ENCODE measurements around the gene FAM149B1.

FAM149B1 gene

GRCh38 chr10:73205890-73206289 lies 38.0 kb downstream of the FAM149B1 start:
- TF ChIP-seq, protein P1, sequence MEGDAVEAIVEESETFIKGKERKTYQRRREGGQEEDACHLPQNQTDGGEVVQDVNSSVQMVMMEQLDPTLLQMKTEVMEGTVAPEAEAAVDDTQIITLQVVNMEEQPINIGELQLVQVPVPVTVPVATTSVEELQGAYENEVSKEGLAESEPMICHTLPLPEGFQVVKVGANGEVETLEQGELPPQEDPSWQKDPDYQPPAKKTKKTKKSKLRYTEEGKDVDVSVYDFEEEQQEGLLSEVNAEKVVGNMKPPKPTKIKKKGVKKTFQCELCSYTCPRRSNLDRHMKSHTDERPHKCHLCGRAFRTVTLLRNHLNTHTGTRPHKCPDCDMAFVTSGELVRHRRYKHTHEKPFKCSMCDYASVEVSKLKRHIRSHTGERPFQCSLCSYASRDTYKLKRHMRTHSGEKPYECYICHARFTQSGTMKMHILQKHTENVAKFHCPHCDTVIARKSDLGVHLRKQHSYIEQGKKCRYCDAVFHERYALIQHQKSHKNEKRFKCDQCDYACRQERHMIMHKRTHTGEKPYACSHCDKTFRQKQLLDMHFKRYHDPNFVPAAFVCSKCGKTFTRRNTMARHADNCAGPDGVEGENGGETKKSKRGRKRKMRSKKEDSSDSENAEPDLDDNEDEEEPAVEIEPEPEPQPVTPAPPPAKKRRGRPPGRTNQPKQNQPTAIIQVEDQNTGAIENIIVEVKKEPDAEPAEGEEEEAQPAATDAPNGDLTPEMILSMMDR (IDR thresholded peaks at IDR 0.05; ENCODE audit: low read depth, low read length): no peak
- no peak overlapping the region for H3K4me3 ChIP-seq (ENCODE audit: low read depth, low read length)

DNA sequence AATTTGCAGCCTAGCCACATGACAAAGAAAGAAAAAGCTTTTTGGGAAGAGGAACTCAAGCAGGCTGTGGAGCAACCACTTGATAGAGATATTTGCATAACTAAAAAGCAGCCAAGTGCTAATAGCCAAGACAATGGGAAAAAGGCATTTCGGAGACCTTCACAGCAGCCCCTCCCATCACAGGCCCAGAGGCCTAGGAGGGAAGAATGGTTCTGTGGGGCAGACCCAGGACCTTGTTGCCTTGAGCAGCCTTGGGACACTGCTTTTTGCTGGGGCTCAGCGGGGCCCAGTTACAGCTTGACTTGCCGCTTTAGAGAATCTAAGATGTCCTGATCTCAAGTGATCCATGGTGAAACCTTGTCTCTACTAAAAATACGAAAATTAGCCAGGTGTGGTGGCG lies 38.5 kb downstream of the FAM149B1 start:
- H3K4me3 ChIP-seq (ENCODE audit: low read depth, low read length): no peak overlapping the region
- TF ChIP-seq, protein P1 (IDR thresholded peaks at IDR 0.05; ENCODE audit: low read depth, low read length): no peak

- TF ChIP-seq, protein P1 (IDR thresholded peaks at IDR 0.05; ENCODE audit: low read depth, low read length): no peak
- no peak overlapping the region for H3K4me3 ChIP-seq (ENCODE audit: low read depth, low read length)
These were observed 40.0 kb downstream of the FAM149B1 start for GRCh38 chr10:73207883-73208282.

DNA sequence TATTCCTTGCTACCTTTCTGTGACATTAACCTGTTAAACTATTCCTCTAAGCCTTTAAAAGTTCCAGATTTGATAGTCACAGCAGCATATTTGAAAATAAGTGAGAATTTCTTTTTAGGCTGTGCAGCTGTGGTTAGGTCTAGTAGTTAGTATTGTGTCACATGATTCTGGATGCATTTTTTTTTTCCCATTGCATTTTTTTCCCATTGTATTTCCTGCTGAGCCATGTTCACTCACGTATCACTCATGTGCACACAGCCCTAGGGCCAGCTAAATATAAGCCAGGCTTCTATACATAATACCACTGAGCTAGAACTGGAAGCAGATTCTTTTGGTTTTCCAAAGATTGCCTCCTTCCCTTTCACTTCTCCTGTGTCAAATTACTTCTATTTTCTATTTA lies 41.8 kb downstream of the FAM149B1 start:
- no peak overlapping the region for H3K4me3 ChIP-seq (ENCODE audit: low read depth, low read length)
- TF ChIP-seq, protein P1 (IDR thresholded peaks at IDR 0.05; ENCODE audit: low read depth, low read length): no peak

DNA sequence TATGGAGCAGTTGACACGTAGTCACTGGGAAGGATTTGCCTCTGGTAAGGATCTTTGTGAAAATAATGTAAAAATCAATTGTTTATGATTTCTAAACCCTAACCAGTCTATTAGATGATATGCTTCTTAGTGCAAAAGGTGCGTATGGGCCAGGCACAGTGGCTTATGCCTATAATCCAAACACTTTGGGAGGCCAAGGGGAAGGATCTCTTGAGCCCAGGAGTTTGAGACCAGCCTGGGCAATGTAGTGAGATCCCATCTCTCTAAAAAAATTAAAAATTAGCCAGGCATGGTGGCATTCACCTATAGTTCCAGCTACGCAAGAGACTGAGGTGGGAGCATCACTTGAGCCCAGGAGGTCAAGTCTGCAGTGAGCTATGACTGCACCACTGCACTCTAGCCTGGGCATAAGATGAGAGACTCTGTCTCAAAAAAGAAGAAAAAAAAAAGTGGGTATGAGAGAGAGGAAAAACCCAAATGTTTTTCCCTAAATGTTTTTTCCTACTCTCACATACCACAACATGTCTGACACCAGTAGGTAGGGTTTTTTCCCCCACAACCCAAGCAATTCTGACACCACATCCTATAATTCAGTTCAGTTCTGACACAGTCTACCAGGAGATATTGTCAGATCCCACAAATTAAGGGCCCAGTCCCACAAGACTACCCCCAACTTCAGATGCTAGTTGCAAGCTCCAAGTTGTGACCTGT lies 42.6 kb downstream of the FAM149B1 start:
- TF ChIP-seq, protein P1 (IDR thresholded peaks at IDR 0.05; ENCODE audit: low read depth, low read length): no peak
- no peak overlapping the region for H3K4me3 ChIP-seq (ENCODE audit: low read depth, low read length)

DNA sequence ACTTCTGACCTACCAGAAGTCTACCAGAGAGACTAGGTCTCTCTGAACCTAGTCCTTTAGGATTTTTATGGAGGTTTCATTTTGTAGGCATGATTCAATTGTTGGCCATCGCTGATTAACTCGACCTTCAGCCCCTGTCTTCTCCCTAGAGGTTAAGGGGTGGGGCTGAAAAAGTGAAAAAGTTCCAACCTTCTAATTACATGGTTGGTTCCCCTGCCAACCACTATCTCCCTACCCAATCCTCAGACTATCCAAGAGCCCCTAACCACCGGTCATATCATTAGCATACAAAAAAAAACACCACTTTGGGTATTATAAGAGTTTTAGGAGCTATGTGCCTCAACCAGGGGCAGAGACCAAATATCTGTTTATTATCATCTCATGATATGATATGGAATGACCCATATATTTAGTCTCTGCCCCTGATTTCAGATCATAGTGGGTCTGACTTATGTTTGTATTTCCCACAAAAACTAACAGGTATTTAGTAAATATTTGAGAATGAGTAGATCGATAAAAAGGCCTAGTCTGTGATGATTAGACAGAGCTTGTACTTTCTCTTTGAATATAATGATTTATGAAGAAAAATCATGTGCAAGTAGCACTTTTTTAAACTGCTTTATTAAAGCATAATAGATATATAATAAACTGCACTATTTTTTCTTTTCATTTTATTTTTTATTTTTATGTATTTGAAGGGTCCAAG lies 43.3 kb downstream of the FAM149B1 start:
- TF ChIP-seq, protein P1 (IDR thresholded peaks at IDR 0.05; ENCODE audit: low read depth, low read length): no peak
- H3K4me3 ChIP-seq (ENCODE audit: low read depth, low read length): no peak overlapping the region

GRCh38 chr10:73215749-73216148 lies 47.8 kb downstream of the FAM149B1 start:
- TF ChIP-seq, protein P1 (IDR thresholded peaks at IDR 0.05; ENCODE audit: low read depth, low read length): no peak
- no peak overlapping the region for H3K4me3 ChIP-seq (ENCODE audit: low read depth, low read length)
